Activated B cell treated with CpG ODN at 0.5 μM for 24 hours (primary cell): Measurements from ENCODE around the gene HES7. TPM values are rescaled to one million over a fixed set of nuclear protein-coding genes. Genes with fewer than 3 reads are reported as not detected.

Source experiments
- ATAC-seq: fragments of 200-7000 bp; cut with Tn5 transposase; one replicate; pipeline ENCODE4 v1.10.0; 2021; ENCODE audit warnings: low read depth, mild to moderate bottlenecking, moderate library complexity
- CTCF ChIA-PET: fragments of 350-600 bp; sonication (Branson Sonifier 250); formaldehyde crosslinking; loops from one replicate; lab custom pipeline; 2021; ENCODE audit warnings: antibody characterized with exemption; lab: Charles Lee
- POLR2A ChIA-PET: fragments of 350-600 bp; sonication (Branson Sonifier 250); formaldehyde crosslinking; loops from one replicate; lab custom pipeline; 2021; ENCODE audit warnings: antibody characterized with exemption; lab: Charles Lee
- DNase-seq: peaks from one replicate; pipeline ENCODE4 v3.0.0; 2022
- H3K27ac Mint-ChIP-seq: one replicate; pipeline ENCODE4 v1.8.0; 2020; ENCODE audit warnings: mixed read lengths
- H3K27me3 Mint-ChIP-seq: one replicate; pipeline ENCODE4 v1.8.0; 2021; ENCODE audit warnings: mixed read lengths
- H3K36me3 Mint-ChIP-seq: one replicate; pipeline ENCODE4 v1.8.0; 2021; ENCODE audit warnings: low read depth, mixed read lengths
- H3K4me1 Mint-ChIP-seq: one replicate; pipeline ENCODE4 v1.8.0; 2021; ENCODE audit warnings: mixed read lengths
- H3K4me3 Mint-ChIP-seq: one replicate; pipeline ENCODE4 v1.8.0; 2020; ENCODE audit warnings: mild to moderate bottlenecking, mixed read lengths
- H3K9me3 Mint-ChIP-seq: one replicate; pipeline ENCODE4 v1.8.0; 2020; ENCODE audit warnings: mixed read lengths
- CTCF ChIP-seq: fragments of 200-600 bp; IDR thresholded peaks from one replicate; pipeline ENCODE4 v1.8.0; 2022; ENCODE audit warnings: antibody characterized with exemption, mild to moderate bottlenecking
- intact Hi-C: fragments of 100-400 bp; cut with micrococcal nuclease; formaldehyde crosslinking; loops from one replicate; pipeline ENCODE4 v1.15.1; 2024
- total RNA-seq: library from RNA; stranded (reverse); gene quantifications from 2 replicates; pipeline ENCODE4 v1.2.3, GENCODE V29; 2022

The HES7 gene
- total RNA-seq, 1 donor from 2014 or later: 0.49 TPM

- CTCF ChIA-PET: interaction anchor here (0.7 to 2.8 kb wide), 12 partner anchors 11 to 239 kb away, joined by 3 to 19 read pairs (median 3); partner anchors contain the start of gene KRABD2
- intact Hi-C loops: loop anchor here (1.0 kb wide), 2 partner anchors 12 to 162 kb away; no protein-coding TSS in a partner anchor
- DNase-seq (no peak), ATAC-seq (no peak)
- Mint-ChIP-seq H3K4me3 (no peak overlapping the region), H3K36me3 (peaks cover 20% of the 10 kb centered on the region), H3K27ac (no peak overlapping the region), H3K4me1 (no peaks in the 10 kb centered on the region), H3K27me3 (no peaks in the 10 kb centered on the region), H3K9me3 (no peaks in the 10 kb centered on the region)
- POLR2A ChIA-PET: interaction anchor here (1.0 to 6.3 kb wide), 11 partner anchors 11 to 158 kb away, joined by 3 to 139 read pairs (median 14); partner anchors contain the start of genes CTC1, HES7, PER1 and SLC25A35
- no peak for TF ChIP-seq CTCF
Observed at GRCh38 chr17:8137645-8138373, 13.9 kb upstream of the HES7 start.

- no peak overlapping the region for H3K27ac Mint-ChIP-seq
- no peak for DNase-seq
- POLR2A ChIA-PET: interaction anchor here (1.2 to 1.7 kb wide), 2 partner anchors 10 to 23 kb away, joined by 3 to 5 read pairs; partner anchors contain the start of gene HES7
Observed at GRCh38 chr17:8133941-8134340, 10.0 kb upstream of the HES7 start.

GRCh38 chr17:8133399-8133798 is 9.5 kb upstream of the HES7 start:
- intact Hi-C loops: no loop called here
- no peaks in the 10 kb centered on the region for H3K4me1 Mint-ChIP-seq
- DNase-seq (no peak), ATAC-seq (no peak)
- no peak for TF ChIP-seq CTCF
- ChIA-PET CTCF (no interaction called here), POLR2A (interaction anchor here (1.2 to 1.7 kb wide), 2 partner anchors 9 to 23 kb away, joined by 3 to 5 read pairs; partner anchors contain the start of gene HES7)
- H3K27me3 Mint-ChIP-seq: peaks cover 5% of the 10 kb centered on the region
- no peak overlapping the region for H3K4me3 Mint-ChIP-seq
- H3K36me3 Mint-ChIP-seq: no peaks in the 10 kb centered on the region
- no peaks in the 10 kb centered on the region for H3K9me3 Mint-ChIP-seq
- no peak overlapping the region for H3K27ac Mint-ChIP-seq

More at GRCh38 chr17:8133941-8134340, 10.0 kb upstream of the HES7 start:
- no peaks in the 10 kb centered on the region for H3K9me3 Mint-ChIP-seq
- no peak for TF ChIP-seq CTCF
- H3K4me1 Mint-ChIP-seq: no peaks in the 10 kb centered on the region
- CTCF ChIA-PET: no interaction called here
- H3K36me3 Mint-ChIP-seq: no peaks in the 10 kb centered on the region
- no peak overlapping the region for H3K4me3 Mint-ChIP-seq
- intact Hi-C loops: no loop called here
- ATAC-seq: no peak
- peaks cover 5% of the 10 kb centered on the region for H3K27me3 Mint-ChIP-seq

GRCh38 chr17:8131844-8132441 is 8.0 kb upstream of the HES7 start:
- no peak overlapping the region for H3K27ac Mint-ChIP-seq

More at GRCh38 chr17:8131844-8132441, 8.0 kb upstream of the HES7 start:
- ChIA-PET POLR2A (interaction anchor here (0.7 to 1.0 kb wide), 2 partner anchors 27 to 41 kb away, joined by 3 to 4 read pairs; no protein-coding TSS in a partner anchor), CTCF (no interaction called here)
- Mint-ChIP-seq H3K27me3 (peaks cover 8% of the 10 kb centered on the region), H3K36me3 (no peaks in the 10 kb centered on the region), H3K4me3 (no peak overlapping the region), H3K9me3 (no peaks in the 10 kb centered on the region), H3K4me1 (peaks cover 5% of the 10 kb centered on the region)
- no peak for TF ChIP-seq CTCF
- ATAC-seq (no peak), DNase-seq (no peak)
- intact Hi-C loops: no loop called here
